A673 (cell line): ENCODE measurements around the gene DCAKD. TPM values are rescaled to one million over a fixed set of nuclear protein-coding genes. Genes with fewer than 3 reads are reported as not detected.

ENCODE experiments used
- BruUV-seq: library from RNA; stranded (reverse); fragments of 400-500 nt; replicated peaks from 2 replicates; lab custom pipeline; 2021; lab: Mats Ljungman, UMichigan
- CTCF ChIA-PET: fragments of 300-600 bp; sonication (Branson Sonifier 250); formaldehyde crosslinking; loops from one replicate; lab custom pipeline; 2022; ENCODE audit warnings: antibody characterized with exemption; lab: Charles Lee
- POLR2A ChIA-PET: fragments of 300-600 bp; sonication (Branson Sonifier 250); formaldehyde crosslinking; loops from one replicate; lab custom pipeline; 2022; ENCODE audit warnings: antibody characterized with exemption; ENCODE audit not compliant: low non-redundant PET; lab: Charles Lee
- DNase-seq: peaks from one replicate; pipeline ENCODE4 v3.0.0-alpha.2; 2015; ENCODE audit warnings: low spot score
- H3K27ac ChIP-seq: fragments of 200-600 bp; sonication (generic); 2 replicates; pipeline ENCODE4 v1.5.1; 2016; ENCODE audit warnings: mixed run types, low read depth, mild to moderate bottlenecking, mixed read lengths, antibody characterized with exemption, low read length; ENCODE audit not compliant: poor library complexity, severe bottlenecking
- H3K27me3 ChIP-seq: fragments of 200-600 bp; sonication (generic); replicated peaks from 2 replicates; pipeline ENCODE4 v1.6.1; 2017; ENCODE audit warnings: mixed run types, low read depth, mild to moderate bottlenecking, mixed read lengths, antibody characterized with exemption, low read length; ENCODE audit not compliant: insufficient read depth, poor library complexity
- H3K36me3 ChIP-seq: fragments of 200-600 bp; sonication (generic); 2 replicates; pipeline ENCODE4 v1.6.1; 2016; ENCODE audit warnings: mixed run types, mild to moderate bottlenecking, mixed read lengths, antibody characterized with exemption, low read length; ENCODE audit not compliant: insufficient read depth, poor library complexity, severe bottlenecking
- H3K4me1 ChIP-seq: fragments of 200-600 bp; sonication (generic); 2 replicates; pipeline ENCODE4 v1.6.1; 2017; ENCODE audit warnings: mixed run types, mild to moderate bottlenecking, mixed read lengths, antibody characterized with exemption, low read length; ENCODE audit not compliant: insufficient read depth, poor library complexity, severe bottlenecking
- H3K4me3 ChIP-seq: fragments of 200-600 bp; sonication (generic); 2 replicates; pipeline ENCODE4 v1.5.1; 2016; ENCODE audit warnings: low read depth, mixed run types, mild to moderate bottlenecking, mixed read lengths, low read length; ENCODE audit not compliant: poor library complexity, severe bottlenecking
- H3K9me3 ChIP-seq: fragments of 200-600 bp; sonication (generic); 2 replicates; pipeline ENCODE4 v1.6.1; 2016; ENCODE audit warnings: mixed run types, low read depth, mild to moderate bottlenecking, mixed read lengths, antibody characterized with exemption, low read length; ENCODE audit not compliant: poor library complexity, severe bottlenecking
- EZH2 ChIP-seq: fragments of 200-600 bp; sonication (generic); IDR thresholded peaks from 2 replicates; pipeline ENCODE4 v1.6.1; 2017; ENCODE audit warnings: borderline replicate concordance, low read depth, mild to moderate bottlenecking, mixed read lengths, antibody characterized with exemption, low read length; ENCODE audit not compliant: poor library complexity, severe bottlenecking
- intact Hi-C: fragments of 100-400 bp; cut with micrococcal nuclease; formaldehyde crosslinking; loops from one replicate; pipeline ENCODE4 v1.10.0; 2022; ENCODE audit not compliant: unreplicated experiment
- total RNA-seq: library from RNA; stranded (reverse); gene quantifications from 2 replicates; pipeline ENCODE4 v1.2.3, GENCODE V29; 2021
- TF ChIP-seq, protein P1 (sequence below): fragments of 300-800, 200-600 bp; sonication (generic); conservative IDR thresholded peaks from 2 replicates; pipeline ENCODE4 v1.5.1; 2017; ENCODE audit warnings: low read depth, mild to moderate bottlenecking, antibody characterized with exemption, low read length, moderate library complexity, mixed read lengths

The DCAKD gene
- total RNA-seq, 1 experiment from 2014 or later: 19.1 TPM

DNA sequence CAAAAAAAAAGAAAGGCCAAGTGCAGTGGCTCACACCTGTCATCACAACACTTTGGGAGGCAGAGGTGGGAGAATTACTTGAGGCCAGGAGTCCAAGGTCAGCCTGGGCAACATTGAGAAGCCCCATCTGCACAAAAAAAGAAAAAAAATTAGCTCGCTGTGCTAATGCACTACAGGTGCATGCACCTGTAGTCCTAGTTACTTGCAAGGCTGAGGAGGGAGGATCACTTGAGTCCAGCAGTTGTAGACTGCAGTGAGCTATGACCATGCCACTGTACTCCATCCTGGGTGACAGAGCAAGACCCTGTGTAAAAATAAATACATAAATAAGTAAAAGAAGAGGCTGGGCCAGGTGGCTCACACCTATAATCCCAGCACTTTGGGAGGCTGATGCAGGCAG lies 39.7 kb downstream of the DCAKD start:
- ChIA-PET CTCF (no interaction called here), POLR2A (no interaction called here)
- no peaks in the 10 kb centered on the region for H3K27me3 ChIP-seq
- no peaks in the 10 kb centered on the region for H3K4me1 ChIP-seq
- intact Hi-C loops: loop anchor here (2.0 kb wide), 1 partner anchor 65 kb away; the partner anchor contains the start of gene KIF18B
- H3K36me3 ChIP-seq: no peaks in the 10 kb centered on the region
- no peak overlapping the region for H3K27ac ChIP-seq
- DNase-seq: no peak
- TF ChIP-seq, protein P1, sequence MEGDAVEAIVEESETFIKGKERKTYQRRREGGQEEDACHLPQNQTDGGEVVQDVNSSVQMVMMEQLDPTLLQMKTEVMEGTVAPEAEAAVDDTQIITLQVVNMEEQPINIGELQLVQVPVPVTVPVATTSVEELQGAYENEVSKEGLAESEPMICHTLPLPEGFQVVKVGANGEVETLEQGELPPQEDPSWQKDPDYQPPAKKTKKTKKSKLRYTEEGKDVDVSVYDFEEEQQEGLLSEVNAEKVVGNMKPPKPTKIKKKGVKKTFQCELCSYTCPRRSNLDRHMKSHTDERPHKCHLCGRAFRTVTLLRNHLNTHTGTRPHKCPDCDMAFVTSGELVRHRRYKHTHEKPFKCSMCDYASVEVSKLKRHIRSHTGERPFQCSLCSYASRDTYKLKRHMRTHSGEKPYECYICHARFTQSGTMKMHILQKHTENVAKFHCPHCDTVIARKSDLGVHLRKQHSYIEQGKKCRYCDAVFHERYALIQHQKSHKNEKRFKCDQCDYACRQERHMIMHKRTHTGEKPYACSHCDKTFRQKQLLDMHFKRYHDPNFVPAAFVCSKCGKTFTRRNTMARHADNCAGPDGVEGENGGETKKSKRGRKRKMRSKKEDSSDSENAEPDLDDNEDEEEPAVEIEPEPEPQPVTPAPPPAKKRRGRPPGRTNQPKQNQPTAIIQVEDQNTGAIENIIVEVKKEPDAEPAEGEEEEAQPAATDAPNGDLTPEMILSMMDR: no peak
- TF ChIP-seq EZH2: no peak
- H3K4me3 ChIP-seq: no peak overlapping the region
- H3K9me3 ChIP-seq: no peaks in the 10 kb centered on the region
- BruUV-seq: no TSS peak

DNA sequence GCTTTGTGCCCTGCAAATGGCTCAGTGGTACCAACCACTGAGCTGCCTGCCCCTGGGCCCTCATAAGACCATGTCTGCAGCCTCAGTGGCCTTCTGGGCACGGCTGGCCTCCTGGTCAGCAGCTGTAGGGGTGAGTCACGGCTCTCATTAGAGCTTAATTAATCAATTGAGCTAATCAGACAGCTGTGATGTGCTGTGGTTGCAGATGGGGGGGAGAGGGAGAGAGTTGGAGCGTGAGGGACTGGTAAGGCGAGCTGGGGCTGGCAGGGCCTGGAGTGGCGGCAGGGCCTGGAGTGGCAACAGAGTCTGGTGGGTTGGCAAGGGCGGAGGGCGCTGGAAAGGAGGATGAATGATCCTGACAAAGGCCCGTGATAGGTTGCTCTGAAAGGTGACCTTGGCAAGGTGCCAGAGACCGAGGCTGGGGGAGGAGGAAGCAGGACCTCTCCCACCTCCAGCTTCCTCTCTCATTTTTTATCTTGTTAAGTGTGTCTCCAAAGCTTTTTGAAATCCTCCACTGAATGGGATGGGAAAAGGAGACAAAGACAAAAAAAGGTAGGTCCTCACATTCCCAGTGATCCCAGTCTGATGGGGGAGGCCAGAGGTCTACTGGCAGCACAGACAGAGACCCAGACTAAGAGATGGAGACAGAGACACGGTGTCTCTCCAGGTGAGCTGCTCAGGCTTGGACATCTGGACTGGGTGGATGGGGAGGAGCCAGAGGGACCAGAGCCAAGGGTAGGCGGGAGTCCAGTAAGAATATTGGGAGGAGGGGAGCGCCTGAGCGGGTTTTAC lies 41.6 kb downstream of the DCAKD start:
- ChIA-PET POLR2A (no interaction called here), CTCF (no interaction called here)
- no peaks in the 10 kb centered on the region for H3K9me3 ChIP-seq
- H3K4me1 ChIP-seq: no peaks in the 10 kb centered on the region
- BruUV-seq: no TSS peak
- no peaks in the 10 kb centered on the region for H3K36me3 ChIP-seq
- H3K27me3 ChIP-seq: no peaks in the 10 kb centered on the region
- H3K27ac ChIP-seq: no peak overlapping the region
- intact Hi-C loops: no loop called here
- H3K4me3 ChIP-seq: no peak overlapping the region
- no peak for DNase-seq
- TF ChIP-seq, protein P1: no peak
- no peak for TF ChIP-seq EZH2

DNA sequence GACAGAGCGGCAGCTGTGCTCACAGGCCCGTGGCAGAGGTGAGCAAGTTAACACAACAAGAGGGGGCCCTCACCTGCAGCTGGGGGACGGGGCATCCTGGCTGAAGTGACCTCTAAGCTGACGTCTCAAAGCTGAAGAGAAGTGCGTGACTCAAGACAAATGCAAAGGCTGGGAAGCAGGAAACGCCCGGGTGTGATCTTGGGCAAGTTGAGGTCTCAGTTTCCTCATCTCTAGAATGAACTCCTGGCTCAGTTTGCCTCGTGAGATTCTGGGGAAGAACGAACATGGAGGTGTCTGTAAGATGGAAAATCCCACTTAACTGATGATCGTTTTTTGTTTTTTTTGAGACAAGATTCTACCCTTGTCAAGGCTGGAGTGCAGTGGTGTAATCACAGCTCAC lies 43.2 kb downstream of the DCAKD start:
- intact Hi-C loops: no loop called here
- no peaks in the 10 kb centered on the region for H3K4me1 ChIP-seq
- no peak overlapping the region for H3K27ac ChIP-seq
- ChIA-PET POLR2A (no interaction called here), CTCF (interaction anchor here (0.6 to 0.7 kb wide), 2 partner anchors 91 to 245 kb away, joined by 4 read pairs; no protein-coding TSS in a partner anchor)
- H3K27me3 ChIP-seq: no peaks in the 10 kb centered on the region
- DNase-seq: no peak
- H3K4me3 ChIP-seq: no peak overlapping the region
- H3K9me3 ChIP-seq: no peaks in the 10 kb centered on the region
- BruUV-seq: no TSS peak
- H3K36me3 ChIP-seq: no peaks in the 10 kb centered on the region
- TF ChIP-seq, protein P1: no peak
- no peak for TF ChIP-seq EZH2
